Stimulated activated CD4-positive, alpha-beta T cell treated with anti-CD3 and anti-CD28 coated beads, Interleukin-2, amount 100 ng/mL, for 48 hours (primary cell): ENCODE results near the gene TCERG1L.
"Not testable (repeated sequence)": the region's sequence is repeated elsewhere in the genome, so short reads cannot be mapped to it uniquely, and the experiment has no call there.

Experiments
- DNase-seq, 2 donors: peaks; one replicate each; pipeline ENCODE4 v3.0.0-alpha.2; 2020

TCERG1L gene

DNA sequence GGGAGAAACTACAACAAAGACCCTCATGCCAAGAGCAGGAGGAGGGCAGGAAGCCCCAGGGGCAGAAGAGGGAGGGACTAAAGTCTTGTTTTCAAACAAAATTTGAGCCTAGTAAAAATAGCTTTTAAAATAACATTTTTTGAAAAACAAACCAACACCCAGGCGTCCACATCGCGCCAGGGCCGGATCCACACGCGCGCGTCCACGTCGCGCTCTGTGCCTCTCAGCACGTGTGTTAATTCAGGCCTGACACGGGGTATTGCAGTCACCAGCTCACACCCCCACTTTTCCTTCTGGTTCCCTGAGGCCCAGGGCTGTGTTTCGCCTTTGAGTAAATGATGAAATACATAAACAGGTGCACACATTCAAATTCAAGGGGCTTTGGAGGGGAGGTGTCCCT is 196.2 kb downstream of the TCERG1L start:
- DNase-seq = no peak

DNA sequence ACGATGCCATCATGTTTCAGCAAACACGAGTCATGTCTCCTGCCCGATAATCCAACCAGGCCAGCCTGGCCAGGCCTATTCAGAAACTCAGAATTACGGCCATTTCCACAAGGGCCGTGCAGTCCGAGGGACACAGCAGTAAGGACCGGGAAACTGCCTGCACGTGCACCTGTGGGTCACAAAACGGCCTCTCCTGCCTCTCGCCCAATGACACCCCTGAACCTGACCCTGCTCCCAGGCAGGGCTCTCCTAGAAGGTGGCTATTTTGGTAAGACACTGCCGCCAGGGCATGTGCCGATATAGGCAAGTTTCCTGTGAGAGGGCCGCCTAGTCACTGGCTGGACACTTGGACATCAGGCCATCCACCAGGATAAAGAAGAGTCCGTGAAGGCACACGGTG is 196.7 kb downstream of the TCERG1L start:
- DNase-seq = no peak

DNA sequence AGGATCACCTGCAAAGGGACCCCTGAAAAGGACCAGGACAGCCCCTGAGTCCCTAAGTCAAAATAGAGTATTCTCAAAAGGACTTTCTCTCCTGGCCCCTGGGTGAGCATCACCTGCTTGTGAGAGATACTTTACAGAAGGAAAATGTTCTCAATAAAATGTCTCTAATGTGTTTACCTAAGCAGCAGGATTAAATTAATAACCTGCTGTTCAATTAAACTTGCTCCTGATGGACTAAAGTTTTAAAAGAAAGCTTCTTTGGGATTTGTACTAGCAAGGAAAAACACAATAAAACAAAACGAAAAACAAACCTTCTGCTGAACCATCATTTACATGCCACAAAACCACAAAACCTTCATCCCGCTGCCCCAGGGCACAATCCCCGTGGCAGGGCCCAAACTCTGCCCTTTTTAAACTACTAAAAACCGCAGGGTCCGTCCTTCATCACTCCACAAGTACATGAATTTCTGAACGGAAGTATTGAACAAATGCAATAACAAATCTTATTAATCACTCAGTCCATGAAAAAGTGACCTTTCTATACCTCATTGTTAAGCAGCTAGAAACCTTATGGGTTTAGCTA is 197.7 kb downstream of the TCERG1L start:
- no peak for DNase-seq

DNA sequence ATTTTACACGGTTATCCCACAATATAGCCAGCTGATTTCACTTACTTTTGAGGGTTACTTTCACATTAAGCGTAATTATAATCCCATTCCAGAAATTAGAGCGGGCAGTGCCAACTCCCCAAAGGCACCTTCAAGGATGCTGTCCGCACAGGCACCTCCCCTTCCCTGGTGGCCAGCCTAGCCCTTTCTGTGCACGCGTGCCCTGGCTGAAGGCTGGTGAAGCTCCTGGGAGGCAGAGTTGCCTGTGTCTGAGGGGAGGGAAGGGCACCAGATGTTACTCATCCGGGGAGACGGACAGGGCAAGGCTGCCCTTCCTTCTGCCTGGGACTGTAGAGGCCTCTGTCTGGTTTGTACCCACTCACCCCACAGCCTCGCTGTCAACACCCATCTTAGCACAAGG is 198.4 kb downstream of the TCERG1L start:
- no peak for DNase-seq

DNA sequence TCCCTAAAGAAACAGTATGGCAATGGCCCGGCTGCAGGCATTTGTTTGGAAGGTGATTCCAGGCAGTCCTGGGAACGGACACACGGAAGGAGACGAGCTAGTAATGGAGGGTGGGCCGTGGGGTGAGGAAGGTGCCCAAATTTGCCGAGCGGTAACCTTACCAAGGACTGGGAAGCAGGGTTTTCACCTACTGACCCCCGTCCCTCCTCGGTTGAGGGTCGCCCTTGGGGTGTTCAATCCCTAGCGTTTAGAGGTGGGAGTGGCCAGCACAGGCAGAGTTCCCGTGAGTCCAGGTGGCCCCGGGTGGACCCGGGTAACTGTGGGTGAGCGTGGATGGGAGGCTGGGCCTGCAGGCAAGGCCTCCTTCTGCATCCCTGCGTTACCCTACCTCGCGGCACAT is 198.8 kb downstream of the TCERG1L start:
- DNase-seq = no peak

DNA sequence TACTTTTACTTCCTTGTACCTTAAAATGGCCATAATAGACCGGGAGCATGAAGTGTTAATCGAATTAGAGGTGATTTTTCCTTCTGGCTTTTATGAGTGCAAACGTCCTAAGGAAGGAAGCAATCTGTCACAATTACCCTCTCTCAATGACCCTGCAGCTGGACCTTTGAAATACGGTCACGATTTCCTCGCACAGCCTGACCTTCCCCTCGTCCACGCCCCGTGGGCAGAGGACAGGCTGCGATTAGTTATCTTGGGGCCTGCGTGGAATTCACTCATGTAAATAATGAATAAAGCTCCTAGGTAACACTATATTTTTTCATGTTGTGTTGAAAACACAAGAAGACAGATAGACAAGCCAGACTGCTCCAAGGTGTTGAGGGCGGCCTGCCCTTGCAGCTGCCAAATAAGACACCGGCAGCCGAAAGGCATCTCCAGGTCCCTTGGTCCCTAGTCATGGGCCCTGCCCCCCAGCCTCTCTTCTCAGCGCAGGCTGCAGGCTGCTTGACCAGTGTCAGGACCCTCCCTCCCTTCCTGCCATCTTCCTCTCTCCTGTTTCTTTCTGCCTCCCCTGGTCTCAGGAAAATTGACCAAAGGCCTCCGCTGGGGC is 199.9 kb downstream of the TCERG1L start:
- no peak for DNase-seq

DNA sequence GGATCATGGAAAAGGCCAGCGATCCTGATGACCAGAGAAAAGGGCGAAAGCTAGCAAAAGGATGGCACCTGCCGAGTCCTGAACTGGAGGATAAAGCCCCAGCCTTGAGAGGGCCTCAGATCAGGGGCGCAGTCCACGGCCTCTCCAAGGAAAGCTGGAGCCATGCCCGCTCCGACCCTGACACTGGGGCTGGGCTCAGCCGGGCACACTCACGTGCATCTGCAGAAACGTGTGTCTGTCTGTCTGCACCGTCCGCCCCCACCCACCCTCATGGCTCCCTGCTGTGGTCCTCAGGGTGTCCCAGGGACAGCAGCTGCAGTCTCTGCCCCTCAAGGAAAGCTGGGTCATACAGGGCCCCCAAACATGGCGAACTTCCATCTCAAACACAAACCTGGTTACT is 200.5 kb downstream of the TCERG1L start:
- DNase-seq = no peak

DNA sequence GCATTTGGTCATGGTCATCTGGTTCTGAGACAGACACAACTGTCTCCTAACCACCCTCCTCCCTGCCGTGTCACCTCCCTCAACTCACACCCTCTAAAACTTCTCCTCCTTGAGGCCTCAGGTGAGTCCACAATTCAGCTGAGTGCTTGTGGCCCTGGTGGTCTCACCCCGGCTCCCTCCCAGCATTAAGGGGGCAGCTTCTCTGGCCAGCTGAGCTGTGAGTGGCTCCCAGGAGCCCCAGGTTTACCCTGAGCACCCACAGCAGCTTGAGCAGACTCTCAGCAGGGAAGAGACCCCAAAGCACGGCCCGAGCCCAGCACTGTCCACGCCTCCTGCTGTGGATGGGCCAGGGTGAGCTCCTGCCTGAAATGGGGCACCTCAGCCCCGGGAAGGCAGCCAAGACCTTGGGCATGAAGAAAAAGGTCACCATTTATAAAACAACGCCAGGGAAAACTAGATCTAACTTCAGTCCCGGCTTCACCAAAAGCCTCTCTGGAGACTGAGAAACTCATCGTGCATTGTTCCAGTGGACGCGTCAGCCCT is 201.2 kb downstream of the TCERG1L start:
- no peak for DNase-seq

DNA sequence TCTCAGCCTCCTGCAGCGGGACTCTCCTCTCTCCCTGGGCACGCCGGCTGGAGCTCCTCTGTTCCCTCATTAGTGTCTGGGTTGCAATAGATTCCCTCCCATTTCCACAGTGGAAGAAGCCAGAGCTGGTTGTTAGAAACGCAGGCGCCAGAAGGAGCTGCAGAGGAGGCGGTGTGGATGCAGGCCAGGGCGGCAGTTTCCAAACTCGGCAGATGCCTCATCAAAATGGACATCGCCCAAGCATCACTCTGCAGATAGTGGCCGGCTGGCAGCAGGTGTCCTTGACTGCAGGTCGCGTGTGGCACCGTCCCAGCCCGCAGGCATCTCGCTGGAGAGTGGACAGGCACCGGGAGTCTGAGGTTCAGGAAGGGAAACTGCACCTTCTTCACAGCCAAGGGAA is 201.8 kb downstream of the TCERG1L start:
- no peak for DNase-seq

DNA sequence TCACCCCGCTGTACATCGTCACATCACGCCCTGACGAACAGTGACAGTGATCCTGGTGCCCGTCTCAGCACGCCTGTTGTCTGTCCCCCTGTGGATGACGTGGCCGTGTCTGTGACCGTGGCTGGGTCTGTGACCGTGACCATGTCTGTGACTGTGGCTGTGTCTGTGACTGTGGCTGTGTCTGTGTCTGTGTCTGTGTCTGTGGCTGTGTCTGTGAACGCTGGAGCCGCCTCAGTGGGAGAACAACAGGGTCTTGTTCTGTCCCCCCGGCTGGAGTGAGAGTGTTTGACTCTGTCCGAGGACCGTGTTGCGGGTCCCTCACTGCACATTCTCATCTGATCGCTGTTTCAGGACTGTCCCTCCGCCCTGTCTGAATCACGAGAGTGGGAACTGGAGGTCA is 202.2 kb downstream of the TCERG1L start:
- DNase-seq = no peak

DNA sequence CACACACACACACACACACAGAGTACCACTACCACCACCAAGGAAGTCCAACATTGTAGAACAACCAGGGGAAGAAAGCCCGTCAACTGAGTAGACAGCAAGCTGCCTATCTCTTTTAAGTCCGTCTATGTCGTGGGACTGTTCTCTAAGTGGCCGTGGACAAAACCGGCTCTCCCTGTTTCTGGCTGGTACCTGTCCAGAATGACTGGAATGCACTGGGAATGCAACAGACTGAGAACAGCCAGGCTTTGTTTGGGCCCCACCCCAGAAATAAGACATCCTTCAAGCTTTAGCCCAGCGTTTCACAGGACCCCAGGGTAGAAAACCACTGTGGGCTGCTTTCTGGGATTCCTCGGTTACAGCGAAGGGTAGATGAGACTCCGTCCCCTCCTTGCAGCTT is 203.6 kb downstream of the TCERG1L start:
- no peak for DNase-seq

DNA sequence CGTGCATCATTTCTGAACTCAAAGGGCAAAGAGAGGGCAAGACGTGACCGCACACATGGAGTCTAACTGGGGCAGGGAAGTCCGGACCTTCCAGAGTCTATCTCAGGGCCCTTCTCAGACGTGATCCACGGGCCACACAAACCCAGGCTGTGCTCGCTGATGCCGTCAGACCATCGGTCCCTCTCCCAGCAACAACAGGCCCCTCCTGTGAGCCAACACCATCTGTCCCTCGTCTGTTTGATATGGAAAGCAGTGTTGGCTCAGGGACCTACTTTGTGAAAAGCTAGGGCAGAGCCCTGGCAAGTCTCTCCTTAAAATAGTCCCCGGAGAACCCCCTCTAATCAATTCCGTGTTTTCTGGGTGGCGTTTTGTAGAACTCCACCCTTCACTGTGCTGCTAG is 208.8 kb downstream of the TCERG1L start:
- no peak for DNase-seq

DNA sequence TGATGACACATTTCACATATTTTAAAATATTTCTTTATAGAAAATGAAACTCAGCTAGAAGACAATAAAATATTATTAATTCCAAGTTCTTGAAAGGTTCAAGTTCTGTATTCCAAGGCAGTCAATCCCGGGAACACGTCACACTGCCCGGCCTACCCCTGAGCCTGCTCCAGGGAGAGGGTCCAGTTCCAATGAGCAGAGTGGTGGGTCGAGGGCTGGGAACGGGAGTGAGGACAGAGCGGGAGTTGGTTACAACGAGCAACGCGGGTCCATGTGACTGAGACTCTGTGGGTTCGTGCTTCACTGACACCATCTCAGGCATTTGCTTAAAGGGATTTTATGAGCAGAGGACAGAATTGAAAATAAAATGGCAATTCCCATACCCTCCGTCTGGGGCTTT is 209.4 kb downstream of the TCERG1L start:
- no peak for DNase-seq

DNA sequence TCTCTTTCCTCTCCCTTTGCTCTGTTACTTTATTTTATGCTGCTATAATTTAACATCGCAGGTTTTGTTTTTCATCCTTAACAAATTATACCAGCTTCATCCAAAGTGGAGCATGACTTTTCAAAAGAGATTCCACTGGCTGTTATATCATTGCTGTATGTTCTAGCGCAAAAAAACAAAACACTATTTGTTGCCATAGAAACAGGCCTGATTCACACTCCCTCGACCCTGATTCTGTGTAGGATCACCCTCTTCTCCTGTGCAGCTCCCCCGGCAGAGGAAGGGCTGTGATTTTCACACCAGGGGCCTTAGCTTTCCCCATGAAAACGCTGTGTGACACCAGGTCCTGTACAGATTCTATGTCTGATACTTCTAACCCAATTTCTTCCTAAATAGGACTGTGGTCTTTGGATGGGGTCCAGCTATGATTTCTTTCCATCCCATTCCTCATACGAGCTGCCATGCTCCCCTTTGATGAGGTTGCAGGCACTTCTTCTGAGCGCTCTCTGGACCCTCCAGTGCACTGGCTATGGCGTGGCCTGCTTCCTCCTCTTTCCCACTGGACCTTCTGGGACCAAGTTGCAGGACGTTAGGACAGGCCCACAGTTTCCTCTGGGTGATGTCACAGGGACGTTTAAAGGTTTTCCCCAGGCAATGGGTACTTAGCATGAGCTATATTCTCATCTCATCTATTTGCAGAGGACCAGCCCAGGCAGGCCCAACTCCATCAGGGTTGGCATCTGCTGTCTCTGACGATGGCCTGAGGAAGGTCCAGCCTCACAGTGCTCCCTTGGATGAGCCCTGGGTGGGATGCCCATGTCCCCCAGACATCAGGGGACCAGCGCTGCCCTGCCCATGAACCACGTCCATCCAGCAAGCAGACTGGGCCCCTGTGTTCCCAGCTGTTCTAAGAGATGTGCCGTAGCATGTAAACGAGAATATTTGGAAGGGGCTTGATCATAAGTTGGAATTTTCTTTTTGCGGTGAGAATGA is 210.8 kb downstream of the TCERG1L start:
- DNase-seq = not testable (repeated sequence)

DNA sequence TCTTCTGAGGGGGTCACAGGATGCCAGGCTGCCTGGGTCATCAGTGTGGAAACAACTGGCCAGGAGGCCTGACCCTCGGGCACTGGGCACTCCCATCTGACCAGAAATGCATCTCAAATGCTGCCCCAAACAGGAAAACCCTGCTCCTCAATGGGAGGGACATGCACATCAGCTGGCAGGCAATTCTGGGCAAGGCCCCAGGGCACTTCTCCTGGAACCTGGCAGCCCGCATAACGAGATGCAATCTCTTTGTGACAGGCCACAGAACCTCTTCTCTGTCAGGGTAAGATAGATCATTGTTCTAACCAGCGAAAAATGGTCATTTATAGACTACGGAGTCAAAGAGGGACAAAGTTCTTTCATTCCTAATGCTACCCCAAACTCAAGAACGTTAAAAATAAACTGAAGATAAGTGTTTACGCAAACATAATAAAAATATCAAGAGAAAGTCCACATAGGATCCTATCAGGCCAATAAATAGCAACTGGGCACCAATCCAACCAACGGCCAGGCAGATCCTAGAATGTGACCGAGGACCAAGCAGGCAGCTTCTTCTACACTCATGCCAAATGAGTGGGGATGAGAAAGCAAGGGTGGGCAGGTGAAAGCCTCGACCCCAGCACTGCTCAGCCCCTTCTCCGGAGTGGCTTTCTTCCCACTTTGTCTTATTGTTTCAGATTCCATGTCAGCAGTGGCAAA is 212.3 kb downstream of the TCERG1L start:
- DNase-seq = no peak

DNA sequence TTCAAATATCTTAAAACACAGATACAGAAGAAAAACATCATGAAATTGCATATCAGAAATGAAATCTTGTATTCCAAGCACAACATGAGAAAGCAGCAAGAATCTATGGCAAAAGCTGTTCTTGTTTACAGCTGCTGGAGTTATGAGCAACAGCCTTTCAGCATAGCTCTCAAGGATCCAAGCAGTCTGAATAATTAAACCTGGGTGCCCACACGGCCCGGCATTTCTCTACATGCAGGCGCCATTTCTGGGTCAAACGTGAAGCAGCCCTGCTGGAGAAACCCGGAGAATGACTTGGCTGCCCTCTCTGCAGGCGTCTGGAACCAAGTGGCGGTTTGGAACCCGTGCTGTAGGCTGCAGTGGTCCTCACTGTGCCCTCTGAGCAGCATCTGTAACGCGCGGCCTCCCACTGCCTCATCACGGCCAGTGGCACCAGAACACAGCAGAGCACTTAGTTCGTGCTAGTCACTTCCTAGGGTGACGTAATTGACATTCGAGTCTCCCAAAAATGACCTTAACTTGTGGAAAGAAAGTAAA is 213.0 kb downstream of the TCERG1L start:
- no peak for DNase-seq

DNA sequence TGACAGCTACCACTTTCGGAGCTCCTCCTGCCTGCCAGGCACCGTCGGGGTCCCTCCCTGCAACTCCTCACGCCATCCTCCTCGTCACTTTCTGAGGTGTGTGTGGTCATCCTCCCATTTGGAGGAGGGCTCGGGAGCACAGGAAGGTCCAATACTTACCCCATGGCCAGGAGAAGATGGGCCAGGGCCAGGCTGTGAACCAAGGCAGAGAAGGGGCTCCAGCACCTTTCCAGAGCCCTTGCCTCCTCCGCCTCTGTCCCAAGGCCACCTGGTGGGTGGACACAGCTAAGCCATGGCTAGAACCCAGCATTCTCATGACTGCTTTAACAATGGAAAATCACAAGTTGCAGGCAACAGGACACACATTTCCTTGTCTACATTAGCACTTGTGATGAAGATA is 215.5 kb downstream of the TCERG1L start:
- DNase-seq = no peak

DNA sequence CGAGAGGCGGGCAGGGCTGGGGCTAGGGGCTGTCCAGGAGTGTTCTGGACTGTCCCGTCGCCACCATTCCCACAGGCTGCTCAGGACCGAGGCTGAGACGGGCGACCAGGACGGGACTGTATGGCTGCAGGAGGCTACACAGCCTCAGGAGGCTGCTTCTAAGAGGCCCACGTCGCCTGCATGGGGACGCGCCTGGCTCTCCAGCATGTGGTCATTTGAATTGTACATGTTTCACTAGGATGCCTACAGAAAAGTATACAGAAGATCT is 216.3 kb downstream of the TCERG1L start:
- no peak for DNase-seq

DNA sequence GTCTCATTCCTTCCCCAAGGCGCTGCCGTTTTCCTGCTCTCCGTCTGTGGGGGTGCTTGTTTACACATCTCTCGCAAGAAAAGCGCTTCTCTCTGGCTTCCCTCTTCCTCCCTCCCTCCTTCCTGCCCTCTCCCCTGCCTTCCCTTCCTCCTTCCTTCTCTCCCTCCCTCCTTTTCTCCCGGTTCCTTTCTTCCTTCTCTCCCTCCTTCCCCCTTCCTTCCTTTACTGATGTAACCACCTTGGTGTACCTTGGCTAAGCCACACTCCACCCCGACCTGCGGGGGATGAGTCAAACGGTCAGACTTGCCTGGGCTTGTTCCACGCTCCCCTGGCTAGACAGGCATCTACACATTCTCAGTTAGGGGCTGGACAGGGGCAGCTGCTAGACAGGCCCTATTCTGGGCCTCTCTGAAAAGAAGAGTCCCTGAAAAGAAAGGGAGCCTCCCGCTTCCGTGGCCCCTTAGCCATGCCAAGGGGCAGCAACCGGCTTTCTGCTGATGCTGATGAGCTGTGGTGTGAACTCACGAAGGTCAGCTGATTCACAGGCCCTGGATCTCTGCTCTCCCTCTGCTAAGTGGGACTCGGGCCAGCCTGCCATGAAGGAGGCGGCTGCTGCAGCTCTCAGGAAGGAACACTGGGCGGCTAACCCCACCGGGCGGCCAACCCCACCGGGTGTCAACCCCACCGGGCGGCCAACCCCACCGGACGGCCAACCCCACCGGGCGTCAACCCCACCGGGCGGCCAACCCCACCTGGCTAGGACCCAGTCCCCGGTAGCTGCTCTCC is 216.8 kb downstream of the TCERG1L start:
- no peak for DNase-seq

DNA sequence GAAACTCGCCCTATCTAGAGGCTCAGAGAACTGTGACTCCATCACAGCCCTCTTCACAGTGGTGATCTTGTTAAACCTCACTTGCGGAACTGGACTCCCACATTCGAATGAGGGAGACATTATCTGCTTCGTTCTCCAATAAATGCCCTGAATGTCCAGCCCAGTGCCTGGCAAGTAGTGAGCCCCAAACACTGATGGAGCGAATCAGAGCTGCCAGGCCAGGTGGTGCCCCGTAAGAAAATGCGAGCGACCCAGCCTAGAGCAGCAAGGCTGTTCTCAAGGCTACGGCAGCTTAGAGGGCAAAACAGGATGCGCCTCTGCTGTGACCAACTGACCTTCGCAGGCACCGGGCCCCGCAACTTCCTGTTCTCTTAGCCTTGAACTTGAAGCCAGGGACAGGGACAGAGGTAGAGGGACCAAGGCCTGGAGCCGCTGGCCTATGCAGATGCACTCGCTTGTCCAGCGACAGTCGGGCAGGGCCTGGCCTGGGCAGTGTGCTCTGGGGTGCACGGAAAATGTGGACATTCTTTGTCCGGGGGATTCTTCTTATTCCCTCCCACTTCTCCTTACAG is 217.6 kb downstream of the TCERG1L start:
- DNase-seq = no peak

DNA sequence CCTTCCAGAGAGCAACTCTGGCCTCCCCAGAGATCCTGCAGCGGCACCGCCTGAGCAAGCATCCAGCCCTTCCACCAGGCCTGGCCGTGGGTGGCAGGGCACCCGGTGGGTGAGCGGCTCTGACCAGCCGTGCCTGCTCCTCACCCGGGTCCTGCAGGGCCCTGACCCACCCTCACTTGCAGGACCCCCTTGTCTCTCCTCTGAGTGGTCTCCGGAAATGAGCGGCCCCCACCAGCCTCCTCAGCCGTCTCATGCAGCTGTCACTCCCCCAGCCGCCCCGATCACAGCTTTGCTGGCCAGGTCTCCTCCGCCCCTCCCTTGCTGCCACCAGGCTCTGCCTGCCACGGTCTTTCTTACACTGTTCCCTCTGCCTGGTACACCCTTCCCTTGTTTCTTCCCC is 218.2 kb downstream of the TCERG1L start:
- DNase-seq = no peak

DNA sequence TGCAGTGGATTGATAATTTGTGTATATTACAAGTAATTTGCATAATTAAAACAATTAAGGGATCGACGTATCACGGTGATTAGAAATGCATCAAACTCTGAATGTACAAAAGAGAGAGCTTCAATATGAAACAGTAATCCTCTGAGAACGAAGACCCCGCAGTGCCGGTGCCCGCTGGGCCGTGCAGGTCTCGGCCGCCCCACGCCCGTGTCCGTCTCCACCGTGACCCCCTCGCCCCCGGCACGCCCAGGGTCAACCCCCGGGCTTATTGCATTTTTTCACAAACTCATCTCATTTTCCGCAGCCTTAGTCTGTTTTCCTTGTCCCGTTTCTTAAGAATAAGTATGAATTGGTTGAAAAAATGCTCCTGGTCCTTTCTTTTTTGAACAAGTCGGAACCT is 218.6 kb downstream of the TCERG1L start:
- no peak for DNase-seq
